Measurements from ENCODE around the gene KSR1.
A peak's percentile ranks its signal among the peaks of the same experiment; 100 is the strongest.

The KSR1 gene

DNA sequence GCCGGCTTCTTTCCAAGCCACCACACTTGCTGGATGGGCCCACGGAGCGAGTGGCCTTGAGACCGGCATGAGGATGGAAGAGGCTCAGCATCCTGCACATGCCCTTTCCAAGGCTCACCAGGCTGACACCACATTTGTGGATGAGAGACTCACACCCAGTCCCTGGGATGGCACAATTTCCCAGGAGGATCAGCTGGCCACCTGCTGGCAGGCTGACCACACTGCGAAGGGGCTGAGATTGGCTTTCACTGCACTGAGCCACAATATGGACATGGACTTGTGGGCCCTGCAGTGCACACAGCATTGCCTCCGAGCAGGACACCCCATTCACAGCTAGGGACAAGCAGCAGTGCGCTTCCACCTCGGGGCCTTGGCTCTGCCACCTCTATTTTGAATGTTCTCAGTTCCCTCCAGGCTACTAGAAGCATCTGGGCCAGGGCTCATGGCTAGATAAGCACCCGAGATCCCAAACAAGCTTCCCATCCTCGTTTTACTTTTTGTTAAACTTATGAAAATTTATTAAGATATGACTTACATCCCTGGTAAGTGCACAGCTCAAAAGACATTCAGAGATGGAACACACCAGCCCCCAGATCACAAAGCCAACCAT, 25.3 kb upstream of the KSR1 start:
- TF ChIP-seq RAD21 (IDR thresholded peaks at IDR 0.05; ENCODE audit: low read depth) (peak; percentile 56), FOXM1 (IDR thresholded peaks at IDR 0.05; ENCODE audit: borderline replicate concordance, low read depth) (no peak)

DNA sequence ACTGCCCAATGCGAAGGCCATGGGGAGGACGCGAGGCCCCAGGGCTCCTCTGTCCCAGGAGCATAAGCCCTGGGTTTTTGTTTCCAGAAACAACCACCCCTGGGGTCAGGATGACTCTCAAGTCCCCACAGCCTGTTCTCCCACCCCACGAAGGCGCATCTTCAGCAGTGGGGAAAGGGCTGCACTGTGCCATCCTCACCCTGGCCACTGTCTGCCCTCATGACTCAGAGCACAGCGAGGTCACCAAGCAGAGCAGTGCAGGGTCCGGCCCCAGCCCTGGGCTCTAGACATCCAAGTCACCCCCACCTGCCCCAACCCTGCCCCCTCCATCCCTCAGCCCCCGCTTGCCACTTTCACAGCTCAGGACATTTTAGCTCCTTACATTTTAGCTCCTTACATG, 22.7 kb upstream of the KSR1 start:
- TF ChIP-seq EP300 (IDR thresholded peaks at IDR 0.05; ENCODE audit: borderline replicate concordance) (no peak), ZBTB7A (IDR thresholded peaks at IDR 0.05; ENCODE audit: low read depth) (no peak), TAF1 (IDR thresholded peaks at IDR 0.05; ENCODE audit: low read depth) (no peak), TEAD4 (IDR thresholded peaks at IDR 0.05) (no peak), FOXM1 (IDR thresholded peaks at IDR 0.05; ENCODE audit: borderline replicate concordance, low read depth) (no peak), NFIC (IDR thresholded peaks at IDR 0.05) (no peak), EGR1 (IDR thresholded peaks at IDR 0.05) (no peak)
- TF ChIP-seq, protein P1, sequence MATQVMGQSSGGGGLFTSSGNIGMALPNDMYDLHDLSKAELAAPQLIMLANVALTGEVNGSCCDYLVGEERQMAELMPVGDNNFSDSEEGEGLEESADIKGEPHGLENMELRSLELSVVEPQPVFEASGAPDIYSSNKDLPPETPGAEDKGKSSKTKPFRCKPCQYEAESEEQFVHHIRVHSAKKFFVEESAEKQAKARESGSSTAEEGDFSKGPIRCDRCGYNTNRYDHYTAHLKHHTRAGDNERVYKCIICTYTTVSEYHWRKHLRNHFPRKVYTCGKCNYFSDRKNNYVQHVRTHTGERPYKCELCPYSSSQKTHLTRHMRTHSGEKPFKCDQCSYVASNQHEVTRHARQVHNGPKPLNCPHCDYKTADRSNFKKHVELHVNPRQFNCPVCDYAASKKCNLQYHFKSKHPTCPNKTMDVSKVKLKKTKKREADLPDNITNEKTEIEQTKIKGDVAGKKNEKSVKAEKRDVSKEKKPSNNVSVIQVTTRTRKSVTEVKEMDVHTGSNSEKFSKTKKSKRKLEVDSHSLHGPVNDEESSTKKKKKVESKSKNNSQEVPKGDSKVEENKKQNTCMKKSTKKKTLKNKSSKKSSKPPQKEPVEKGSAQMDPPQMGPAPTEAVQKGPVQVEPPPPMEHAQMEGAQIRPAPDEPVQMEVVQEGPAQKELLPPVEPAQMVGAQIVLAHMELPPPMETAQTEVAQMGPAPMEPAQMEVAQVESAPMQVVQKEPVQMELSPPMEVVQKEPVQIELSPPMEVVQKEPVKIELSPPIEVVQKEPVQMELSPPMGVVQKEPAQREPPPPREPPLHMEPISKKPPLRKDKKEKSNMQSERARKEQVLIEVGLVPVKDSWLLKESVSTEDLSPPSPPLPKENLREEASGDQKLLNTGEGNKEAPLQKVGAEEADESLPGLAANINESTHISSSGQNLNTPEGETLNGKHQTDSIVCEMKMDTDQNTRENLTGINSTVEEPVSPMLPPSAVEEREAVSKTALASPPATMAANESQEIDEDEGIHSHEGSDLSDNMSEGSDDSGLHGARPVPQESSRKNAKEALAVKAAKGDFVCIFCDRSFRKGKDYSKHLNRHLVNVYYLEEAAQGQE (IDR thresholded peaks at IDR 0.05; ENCODE audit: low read depth): no peak
- TF ChIP-seq, protein P2, sequence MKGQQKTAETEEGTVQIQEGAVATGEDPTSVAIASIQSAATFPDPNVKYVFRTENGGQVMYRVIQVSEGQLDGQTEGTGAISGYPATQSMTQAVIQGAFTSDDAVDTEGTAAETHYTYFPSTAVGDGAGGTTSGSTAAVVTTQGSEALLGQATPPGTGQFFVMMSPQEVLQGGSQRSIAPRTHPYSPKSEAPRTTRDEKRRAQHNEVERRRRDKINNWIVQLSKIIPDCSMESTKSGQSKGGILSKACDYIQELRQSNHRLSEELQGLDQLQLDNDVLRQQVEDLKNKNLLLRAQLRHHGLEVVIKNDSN (IDR thresholded peaks at IDR 0.05): no peak

DNA sequence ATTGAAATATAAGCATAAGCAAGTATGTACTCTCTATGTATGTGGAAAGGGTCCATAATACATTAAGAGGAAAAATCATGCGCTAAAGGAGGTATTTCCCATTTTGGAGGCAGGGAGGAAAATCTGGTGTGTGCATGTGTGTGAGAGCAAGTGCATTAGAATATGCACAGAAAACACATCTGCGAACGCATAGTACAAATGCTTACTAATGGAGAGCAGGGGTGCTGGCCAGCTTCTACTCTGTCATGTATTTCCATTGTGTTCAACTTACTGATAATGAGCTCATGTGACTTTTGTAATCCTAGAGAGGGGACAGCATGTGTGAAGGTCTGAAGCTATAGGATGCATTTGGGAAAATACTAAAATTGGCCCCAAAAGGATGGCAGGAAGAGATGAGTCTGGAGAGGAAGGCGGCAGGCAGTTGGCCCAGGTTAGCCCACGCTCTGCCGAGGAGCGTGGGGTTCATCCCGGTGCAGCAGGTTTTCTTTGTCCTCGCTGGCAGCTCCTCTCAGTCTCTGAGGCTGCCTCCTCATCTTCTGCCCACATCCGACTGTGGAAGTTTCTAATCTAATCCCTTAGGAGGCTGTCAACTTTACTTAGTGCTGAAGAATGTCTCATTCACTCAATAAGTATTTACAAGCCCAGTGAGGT, 17.8 kb upstream of the KSR1 start:
- TF ChIP-seq EGR1 (IDR thresholded peaks at IDR 0.05): no peak

DNA sequence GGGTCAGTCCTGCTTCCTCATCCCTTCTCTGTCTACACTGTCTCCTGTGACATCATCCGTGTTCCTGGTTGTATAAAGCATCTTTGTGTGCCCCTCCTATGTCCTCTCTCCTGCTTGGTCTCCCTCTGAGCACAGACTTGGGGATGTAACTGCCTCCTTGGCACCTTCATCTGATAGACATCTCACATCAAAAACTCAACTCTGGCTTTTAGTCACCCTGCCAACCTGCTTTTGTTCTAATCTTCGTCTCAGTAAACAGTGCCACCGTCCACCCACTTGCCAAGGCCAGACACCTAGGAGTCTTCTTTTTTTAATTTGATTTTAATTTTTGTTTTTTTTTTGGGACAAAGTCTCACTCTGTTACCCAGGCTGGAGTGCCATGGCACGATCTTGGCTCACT, 16.9 kb upstream of the KSR1 start:
- TF ChIP-seq, protein P2 (IDR thresholded peaks at IDR 0.05): no peak
- TF ChIP-seq CEBPB (IDR thresholded peaks at IDR 0.05): no peak
- TF ChIP-seq YY1 (IDR thresholded peaks at IDR 0.05; ENCODE audit: low read depth): no peak
- no peak for TF ChIP-seq NFIC (IDR thresholded peaks at IDR 0.05)
- TF ChIP-seq, protein P3, sequence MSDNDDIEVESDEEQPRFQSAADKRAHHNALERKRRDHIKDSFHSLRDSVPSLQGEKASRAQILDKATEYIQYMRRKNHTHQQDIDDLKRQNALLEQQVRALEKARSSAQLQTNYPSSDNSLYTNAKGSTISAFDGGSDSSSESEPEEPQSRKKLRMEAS (IDR thresholded peaks at IDR 0.05): no peak
- no peak for TF ChIP-seq EP300 (IDR thresholded peaks at IDR 0.05; ENCODE audit: borderline replicate concordance)
- no peak for TF ChIP-seq FOXM1 (IDR thresholded peaks at IDR 0.05; ENCODE audit: borderline replicate concordance, low read depth)
- no peak for TF ChIP-seq TAF1 (IDR thresholded peaks at IDR 0.05; ENCODE audit: low read depth)
- TF ChIP-seq, protein P1 (IDR thresholded peaks at IDR 0.05; ENCODE audit: low read depth): no peak
- TF ChIP-seq TCF12 (IDR thresholded peaks at IDR 0.05; ENCODE audit: low read depth): no peak
- no peak for TF ChIP-seq CREB1 (IDR thresholded peaks at IDR 0.05; ENCODE audit: low read depth)
- TF ChIP-seq TEAD4 (IDR thresholded peaks at IDR 0.05): no peak
- TF ChIP-seq ZBTB7A (IDR thresholded peaks at IDR 0.05; ENCODE audit: low read depth): no peak
- TF ChIP-seq RAD21 (IDR thresholded peaks at IDR 0.05; ENCODE audit: low read depth): no peak
- TF ChIP-seq EGR1 (IDR thresholded peaks at IDR 0.05): no peak

DNA sequence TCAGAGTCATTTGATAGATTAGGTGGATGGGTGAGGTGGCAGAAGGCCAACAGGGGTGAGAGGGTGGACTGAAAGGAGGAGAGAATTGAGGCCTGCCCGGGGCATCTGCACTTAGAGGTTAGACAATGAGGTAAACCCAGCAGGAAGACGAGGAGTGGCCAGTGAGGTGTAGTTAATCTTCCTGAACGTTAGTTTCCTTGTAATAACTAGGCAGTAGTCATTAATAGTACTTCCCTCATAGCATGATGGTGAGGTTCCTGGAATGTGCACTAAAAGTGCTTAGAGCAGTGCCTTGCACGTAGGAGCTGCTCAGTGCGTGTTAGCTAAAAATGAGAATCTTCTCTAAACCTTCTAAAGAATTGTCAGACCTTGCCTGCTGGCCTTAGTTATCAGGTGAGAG, 13.5 kb upstream of the KSR1 start:
- no peak for TF ChIP-seq RAD21 (IDR thresholded peaks at IDR 0.05; ENCODE audit: low read depth)
- TF ChIP-seq TAF1 (IDR thresholded peaks at IDR 0.05; ENCODE audit: low read depth): no peak
- no peak for TF ChIP-seq YY1 (IDR thresholded peaks at IDR 0.05; ENCODE audit: low read depth)
- TF ChIP-seq, protein P3 (IDR thresholded peaks at IDR 0.05): no peak
- TF ChIP-seq FOXM1 (IDR thresholded peaks at IDR 0.05; ENCODE audit: borderline replicate concordance, low read depth): no peak
- TF ChIP-seq, protein P2 (IDR thresholded peaks at IDR 0.05): no peak
- TF ChIP-seq CEBPB (IDR thresholded peaks at IDR 0.05): no peak
- no peak for TF ChIP-seq TEAD4 (IDR thresholded peaks at IDR 0.05)
- TF ChIP-seq, protein P1 (IDR thresholded peaks at IDR 0.05; ENCODE audit: low read depth): no peak
